ENCODE results near the gene ABCB10. TPM values are rescaled to one million over a fixed set of nuclear protein-coding genes. Genes with fewer than 3 reads are reported as not detected.

The ABCB10 gene
- total and polyA plus RNA-seq, 7 donors, result 6.9 to 20.8 (median 10.8) TPM

GRCh38 chr1:229536982-229537381 is 21.5 kb downstream of the ABCB10 start:
- H3K27ac ChIP-seq, result no peak overlapping the region
- intact Hi-C loops (cut with DNase I), result no loop called here
- no peaks in the 10 kb centered on the region for H3K9me3 ChIP-seq
- H3K27me3 ChIP-seq (ENCODE audit: insufficient read depth in 3 of 3, low read length in 2 of 3), result no peaks in the 10 kb centered on the region
- no peak for TF ChIP-seq CTCF (IDR thresholded peaks at IDR 0.05)
- H3K4me1 ChIP-seq, result no peaks in the 10 kb centered on the region
- DNase-seq (no peak), ATAC-seq (no peak)
- H3K36me3 ChIP-seq (ENCODE audit: insufficient read depth in 1 of 2, low read depth in 1 of 2), result peaks cover 12 to 98% of the 10 kb centered on the region in 2 donors
- no peak overlapping the region for H3K4me3 ChIP-seq

DNA sequence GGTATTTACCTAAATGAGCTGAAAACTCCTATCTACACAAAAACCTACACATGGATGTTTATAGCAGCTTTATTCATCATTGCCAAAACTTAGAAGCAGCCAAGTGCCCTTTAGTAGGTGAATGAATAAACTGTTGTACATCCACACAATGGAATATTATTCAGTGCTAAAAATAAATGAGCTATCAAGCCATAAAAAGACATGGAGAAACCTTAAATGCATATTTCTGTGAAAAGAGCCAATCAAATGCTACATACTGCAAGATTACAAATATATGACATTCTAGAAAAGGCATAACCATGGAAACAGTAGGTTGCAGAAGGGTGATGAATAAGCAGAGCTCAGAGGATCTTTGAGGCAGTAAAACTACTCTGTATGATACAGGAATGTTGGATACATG is 23.3 kb downstream of the ABCB10 start:
- no peak for TF ChIP-seq CTCF (IDR thresholded peaks at IDR 0.05)
- H3K27ac ChIP-seq, result no peak overlapping the region
- ATAC-seq, result no peak

GRCh38 chr1:229531326-229531725 is 27.2 kb downstream of the ABCB10 start:
- no peak for ATAC-seq
- intact Hi-C loops (cut with DNase I), result no loop called here

More for the DNA sequence above, 23.3 kb downstream of the ABCB10 start:
- intact Hi-C loops (cut with DNase I), result no loop called here
- peaks cover 13 to 96% of the 10 kb centered on the region in 2 donors for H3K36me3 ChIP-seq (ENCODE audit: insufficient read depth in 1 of 2, low read depth in 1 of 2)
- H3K4me3 ChIP-seq, result no peak overlapping the region
- DNase-seq, result no peak
- no peaks in the 10 kb centered on the region for H3K4me1 ChIP-seq
- no peaks in the 10 kb centered on the region for H3K27me3 ChIP-seq (ENCODE audit: insufficient read depth in 3 of 3, low read length in 2 of 3)
- no peaks in the 10 kb centered on the region for H3K9me3 ChIP-seq

GRCh38 chr1:229529639-229530038 is 28.9 kb downstream of the ABCB10 start:
- Histone ChIP-seq H3K27ac (no peak overlapping the region), H3K4me3 (no peak overlapping the region), H3K36me3 (ENCODE audit: insufficient read depth in 1 of 2, low read depth in 1 of 2) (peaks cover 5 to 97% of the 10 kb centered on the region in 2 donors), H3K4me1 (no peaks in the 10 kb centered on the region), H3K9me3 (no peaks in the 10 kb centered on the region), H3K27me3 (ENCODE audit: insufficient read depth in 3 of 3, low read length in 2 of 3) (no peaks in the 10 kb centered on the region)
- intact Hi-C loops (cut with DNase I), result no loop called here
- TF ChIP-seq CTCF (IDR thresholded peaks at IDR 0.05), result no peak
- ATAC-seq (no peak), DNase-seq (no peak)
- WGBS, 3 donors, result 96 to 98% (median 96%) methylated on average over 6 to 7 of the region's 7 CpGs

More at GRCh38 chr1:229531326-229531725, 27.2 kb downstream of the ABCB10 start:
- peaks cover 5 to 96% of the 10 kb centered on the region in 2 donors for H3K36me3 ChIP-seq (ENCODE audit: insufficient read depth in 1 of 2, low read depth in 1 of 2)
- WGBS, 3 donors, result 86 to 96% (median 92%) methylated on average over 6 of the region's 6 CpGs
- TF ChIP-seq CTCF (IDR thresholded peaks at IDR 0.05), result no peak
- H3K9me3 ChIP-seq, result no peaks in the 10 kb centered on the region
- H3K27ac ChIP-seq, result no peak overlapping the region
- H3K4me3 ChIP-seq, result no peak overlapping the region
- no peaks in the 10 kb centered on the region for H3K4me1 ChIP-seq
- no peak for DNase-seq
- no peaks in the 10 kb centered on the region for H3K27me3 ChIP-seq (ENCODE audit: insufficient read depth in 3 of 3, low read length in 2 of 3)

DNA sequence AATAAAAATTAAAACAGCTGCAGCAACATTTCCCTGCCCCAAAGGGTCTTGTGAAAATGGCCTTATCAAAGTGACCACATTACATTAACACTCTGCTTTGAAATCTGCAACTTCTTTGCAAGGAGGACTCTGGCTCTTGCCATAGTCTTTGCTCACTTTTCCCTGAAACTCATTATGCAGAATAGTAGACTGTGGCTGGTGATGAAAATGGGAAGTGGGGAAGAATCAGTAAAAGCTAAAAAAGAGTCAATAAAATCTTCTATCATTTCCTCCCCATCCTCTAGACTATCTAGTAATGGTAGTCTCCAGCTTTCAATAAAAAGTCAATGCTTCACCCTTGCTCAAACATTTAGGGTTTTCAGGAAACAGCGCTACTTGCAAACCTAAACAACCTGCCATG is 31.8 kb downstream of the ABCB10 start:
- no peak for TF ChIP-seq CTCF (IDR thresholded peaks at IDR 0.05)
- 97 to 100% (median 100%) methylated on average over 1 of the region's 1 CpG for WGBS, 3 donors
- Histone ChIP-seq H3K4me3 (no peak overlapping the region), H3K9me3 (no peaks in the 10 kb centered on the region), H3K36me3 (ENCODE audit: insufficient read depth in 1 of 2, low read depth in 1 of 2) (peaks cover 5 to 100% of the 10 kb centered on the region in 2 donors), H3K27ac (no peak overlapping the region), H3K4me1 (no peaks in the 10 kb centered on the region), H3K27me3 (ENCODE audit: insufficient read depth in 3 of 3, low read length in 2 of 3) (no peaks in the 10 kb centered on the region)
- no peak for ATAC-seq
- intact Hi-C loops (cut with DNase I), result no loop called here
- DNase-seq, result no peak
